ENCODE data around the gene SHFL.

The SHFL gene

DNA sequence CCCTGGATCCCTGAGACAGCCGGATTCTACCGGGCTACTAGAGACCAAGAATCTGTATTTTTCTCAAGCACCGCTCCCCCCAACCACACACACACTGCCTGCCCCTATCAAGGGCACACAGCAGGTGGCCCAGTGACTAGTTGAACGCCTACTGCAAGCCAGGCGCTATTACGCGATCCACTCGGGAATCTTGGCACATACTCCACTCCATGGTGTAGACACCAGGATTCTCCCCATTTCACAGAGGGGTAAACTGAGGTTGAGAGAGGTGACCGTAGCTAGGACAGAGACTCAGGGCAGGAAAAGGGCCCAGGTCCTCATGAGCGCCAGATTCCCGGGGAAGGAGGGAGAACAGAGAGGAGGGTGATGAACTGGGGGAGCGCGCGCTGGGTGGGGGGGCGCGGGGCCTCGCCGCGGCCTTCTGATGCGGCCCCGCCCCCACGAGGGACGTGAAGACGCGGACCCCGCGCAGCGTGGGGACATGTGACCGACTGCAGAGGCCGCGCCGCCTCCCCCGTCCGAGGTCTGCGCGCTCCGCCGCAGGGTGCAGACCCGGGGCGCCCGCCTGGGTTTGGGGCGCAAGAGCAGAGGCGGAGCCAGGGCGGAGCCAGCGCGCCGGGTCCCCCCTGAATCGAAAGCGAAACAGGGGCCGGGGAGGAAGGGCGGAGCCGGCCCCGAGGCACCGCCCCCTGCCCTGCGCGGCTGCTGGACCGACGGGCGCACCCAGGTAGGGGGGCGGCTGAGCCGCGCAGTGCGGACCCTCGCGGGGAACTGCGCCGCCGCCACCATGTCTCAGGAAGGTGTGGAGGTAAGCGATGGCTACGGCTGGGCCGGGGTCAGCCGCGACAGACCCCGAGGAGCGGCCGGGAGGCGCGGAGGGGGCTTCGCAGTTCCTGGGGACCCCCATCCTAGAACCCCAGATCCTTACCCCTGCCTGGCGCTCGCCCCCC lies at the start of gene SHFL:
SHFL (plus strand) TSS at position 677 of the 950 bp plus-strand sequence; CDS start at position 788, 111 bp downstream.
- peak; percentile 89 for DNase-seq

DNA sequence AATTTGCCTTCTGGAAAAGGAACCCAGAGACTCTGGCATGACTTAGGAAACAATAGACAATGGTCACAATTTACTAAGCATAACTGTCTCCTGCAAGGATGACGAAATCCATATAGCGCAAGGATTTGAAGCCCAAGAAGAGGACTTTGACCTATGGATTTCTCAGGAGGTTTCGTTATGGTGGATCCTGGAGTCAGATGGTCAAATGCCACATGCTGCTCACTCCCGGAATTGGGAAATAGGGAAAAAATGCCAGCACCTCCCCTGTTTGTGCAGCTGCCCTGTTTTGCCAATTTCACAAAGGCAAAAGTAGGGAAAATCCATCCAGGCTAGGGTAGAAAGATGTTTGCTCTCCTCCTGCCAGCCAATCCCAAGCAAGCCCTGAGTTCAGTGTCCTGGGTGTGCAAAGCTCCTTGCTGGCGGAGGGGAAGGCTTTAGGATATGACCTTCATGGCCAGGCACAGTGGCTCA lies 49.5 kb upstream of the SHFL start:
- no peak for DNase-seq

DNA sequence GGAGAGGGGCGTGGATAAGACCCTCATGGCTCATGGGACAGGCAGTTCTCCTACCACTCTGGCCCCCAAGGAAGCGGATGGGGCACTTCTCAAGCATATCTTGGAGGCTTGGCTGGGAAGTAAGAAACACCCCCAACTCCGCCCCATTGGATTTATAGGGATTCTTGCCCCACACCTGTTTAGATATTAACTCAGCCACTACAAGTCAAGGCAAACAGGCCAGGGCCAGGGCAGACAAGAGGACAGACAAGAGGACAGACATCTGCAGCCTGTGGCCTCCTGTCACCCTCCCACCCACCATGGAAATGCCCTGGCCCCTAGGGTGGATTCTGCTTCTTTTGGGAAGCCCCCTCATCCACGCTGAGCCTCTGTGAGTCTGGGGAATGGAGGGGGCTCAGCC lies 48.8 kb upstream of the SHFL start:
- DNase-seq, result no peak

DNA sequence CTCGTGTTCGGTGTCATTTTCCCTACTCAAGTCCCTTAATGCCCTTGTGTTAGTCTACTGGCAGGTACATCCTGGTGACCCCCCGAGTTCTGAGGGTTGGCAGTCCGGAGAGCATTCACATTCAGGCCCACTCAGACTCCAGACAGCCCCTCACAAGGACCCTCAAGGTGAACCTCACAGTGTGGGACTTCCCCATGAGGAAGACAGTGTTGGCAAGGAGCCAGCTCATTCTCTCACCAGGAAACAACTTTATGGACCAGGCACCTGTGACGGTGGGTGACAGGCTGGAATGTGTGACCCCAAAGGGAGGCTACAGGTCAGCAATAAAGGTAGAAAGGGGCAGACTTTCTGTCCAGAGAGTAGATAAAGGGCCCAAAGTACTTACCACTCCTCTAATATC lies 48.3 kb upstream of the SHFL start:
- DNase-seq, result no peak

DNA sequence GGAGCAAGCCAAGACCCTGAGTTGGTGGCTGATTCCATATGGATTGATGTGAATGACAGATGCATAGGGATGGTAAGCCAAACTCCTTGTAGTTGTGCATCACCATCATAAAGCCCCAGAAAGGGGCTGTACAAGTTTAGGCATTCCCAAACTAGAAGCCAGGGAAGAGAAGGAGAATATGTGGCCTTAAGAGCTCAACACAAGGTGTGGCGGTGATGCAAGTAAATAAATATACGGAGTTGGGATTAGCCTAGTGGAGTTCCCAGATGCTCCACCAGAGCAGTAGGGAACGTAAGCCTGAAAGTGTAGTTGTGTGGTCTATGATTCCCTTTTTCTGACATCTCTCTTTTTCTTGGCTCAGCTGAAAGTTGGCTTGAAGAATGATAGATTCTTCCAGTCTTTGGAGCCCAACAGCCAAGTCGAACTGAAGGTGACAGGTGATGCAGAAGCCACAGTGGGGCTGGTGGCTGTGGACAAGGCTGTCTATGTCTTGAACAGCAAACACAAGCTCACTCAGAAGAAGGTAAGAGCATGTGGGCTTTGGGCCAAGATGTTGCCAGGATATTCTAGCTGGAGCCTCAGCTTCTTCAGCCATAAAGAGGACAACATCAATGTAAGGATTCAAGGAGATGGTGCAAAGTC lies 42.7 kb upstream of the SHFL start:
- DNase-seq, result no peak

DNA sequence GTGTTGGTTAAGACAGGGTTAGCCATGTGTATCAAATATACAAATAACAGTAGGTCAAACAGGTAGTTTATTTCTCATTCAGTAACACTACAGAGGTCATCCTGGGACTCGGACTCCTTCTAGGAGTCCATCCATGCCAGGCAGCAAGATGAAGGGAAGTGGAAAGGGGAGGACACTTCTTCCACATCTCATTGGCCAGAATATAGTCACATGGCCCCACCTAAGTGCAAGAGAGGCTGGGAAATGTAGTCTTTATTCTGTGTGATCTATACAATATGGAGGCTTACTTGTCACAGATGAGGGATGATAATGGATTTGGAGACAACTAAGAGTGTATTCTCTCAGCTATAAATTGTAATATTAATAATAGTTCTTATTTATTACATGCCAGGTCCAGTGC lies 41.7 kb upstream of the SHFL start:
- peak; percentile 4 for DNase-seq

DNA sequence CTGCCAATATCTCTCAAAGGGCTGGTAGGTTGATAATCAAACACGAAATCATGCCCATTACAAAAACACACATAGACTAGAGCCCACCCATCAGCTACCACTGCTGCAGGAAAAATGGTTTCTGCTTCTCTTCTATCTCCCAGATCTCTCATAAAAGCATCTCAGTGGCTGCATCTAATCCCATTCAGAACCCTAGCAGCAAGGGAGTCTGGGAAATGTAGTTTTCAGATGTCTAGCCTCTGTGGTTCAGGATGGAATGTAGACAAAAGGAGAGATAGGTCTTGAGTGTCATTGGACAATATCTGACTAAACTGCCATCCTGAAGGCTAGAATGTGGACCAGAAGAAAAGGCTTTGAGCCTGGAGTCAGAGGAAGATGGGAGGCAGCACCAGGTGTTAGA lies 40.7 kb upstream of the SHFL start:
- DNase-seq, result no peak

DNA sequence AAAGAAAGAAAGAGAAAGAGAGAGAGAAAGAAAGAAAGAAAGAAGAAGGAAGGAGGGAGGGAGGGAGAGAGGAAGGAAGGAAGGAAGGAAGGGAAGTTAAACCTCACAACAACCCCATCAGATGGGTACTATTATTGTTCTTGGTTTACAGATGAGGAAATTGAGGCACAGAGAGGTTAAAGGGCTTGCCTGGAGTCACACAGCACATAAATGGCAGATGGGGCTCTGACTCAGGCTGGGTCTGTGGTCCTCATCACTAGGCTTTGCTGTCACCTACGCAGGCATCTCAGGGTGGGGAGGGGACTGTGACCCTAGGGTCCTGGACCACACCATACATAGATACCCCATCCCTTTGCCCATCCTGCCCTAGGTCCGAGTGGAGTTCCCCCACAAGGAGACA lies 36.5 kb upstream of the SHFL start:
- DNase-seq, result no peak

DNA sequence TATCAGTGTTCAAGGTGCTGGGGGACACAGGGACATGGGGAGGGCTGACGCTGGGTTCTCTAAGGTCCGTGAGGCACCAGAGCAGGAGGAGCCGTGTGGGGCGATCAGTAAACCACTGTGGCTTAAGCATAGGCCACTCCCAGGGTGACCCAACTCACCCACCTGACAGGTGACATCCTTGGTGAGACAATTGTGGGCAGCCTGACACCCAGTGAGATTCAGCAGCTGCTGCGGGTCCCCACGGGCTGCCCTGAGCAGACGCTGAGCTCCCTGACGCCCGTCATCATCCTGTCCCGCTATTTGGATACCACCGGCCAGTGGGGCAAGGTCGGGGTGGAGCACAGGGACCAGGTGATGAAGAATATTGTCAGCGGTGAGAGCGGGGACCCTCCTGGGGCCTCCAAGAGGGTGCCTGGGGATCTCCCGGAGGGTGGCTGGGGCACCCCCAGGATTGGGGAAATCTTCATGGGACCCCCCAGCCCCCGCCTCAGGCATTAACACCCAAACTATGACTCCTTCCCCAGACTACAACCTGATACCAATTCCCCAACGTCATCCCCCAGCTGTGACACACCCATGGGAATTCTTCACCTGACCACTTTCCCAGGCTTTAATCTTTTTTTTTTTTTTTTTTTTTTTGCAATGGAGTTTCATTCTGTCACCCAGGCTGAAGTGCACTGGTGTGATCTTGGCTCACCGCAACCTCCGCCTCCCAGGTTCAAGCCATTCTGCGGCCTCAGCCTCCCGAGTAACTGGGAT lies 33.3 kb upstream of the SHFL start:
- no peak for DNase-seq

DNA sequence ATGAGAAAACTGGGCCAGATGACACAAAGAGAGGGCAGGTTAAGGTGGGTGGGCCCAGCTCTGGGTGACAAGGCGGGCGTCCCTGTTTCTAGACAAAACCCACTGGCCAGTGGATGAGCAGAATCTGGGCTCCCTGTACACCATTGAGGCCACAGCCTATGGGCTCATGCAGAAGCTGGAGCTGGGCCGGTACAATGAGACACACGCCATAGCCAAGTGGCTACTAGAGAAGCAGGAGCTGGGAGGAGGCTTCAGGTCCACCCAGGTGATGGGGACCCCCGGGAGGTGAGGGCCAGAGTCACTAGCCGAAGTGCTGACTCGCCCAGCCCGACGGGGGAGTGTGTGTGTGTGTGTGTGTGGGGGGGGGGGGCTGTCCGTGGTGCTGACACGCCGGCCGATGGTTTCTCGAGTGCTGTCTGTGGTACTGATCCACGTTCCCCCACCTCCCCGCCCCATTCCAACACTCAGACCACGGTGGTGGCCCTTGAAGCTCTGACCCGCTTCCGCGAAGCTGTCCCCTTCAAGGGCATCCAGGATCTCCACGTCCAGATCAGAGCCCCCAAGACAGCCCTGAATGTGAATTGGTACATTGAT lies 24.3 kb upstream of the SHFL start:
- no peak for DNase-seq

DNA sequence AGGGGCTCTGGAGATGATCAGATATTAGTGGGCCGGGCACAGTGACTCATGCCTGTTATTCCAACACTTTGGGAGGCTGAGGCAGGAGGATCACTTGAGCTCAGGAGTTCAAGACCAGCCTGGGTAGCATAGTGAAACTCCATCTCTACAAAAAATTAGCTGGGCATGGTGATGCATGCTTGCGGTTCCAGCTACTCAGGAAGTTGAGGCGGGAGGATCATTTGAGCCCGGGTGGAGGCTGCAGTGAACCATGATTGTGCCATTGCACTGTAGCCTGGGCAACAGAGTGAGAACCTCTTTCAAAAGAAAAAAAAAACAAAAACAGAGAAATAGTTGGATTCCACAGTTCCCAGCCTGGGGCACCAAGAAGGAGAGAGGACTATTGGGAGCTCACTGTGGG lies 17.9 kb upstream of the SHFL start:
- no peak for DNase-seq

DNA sequence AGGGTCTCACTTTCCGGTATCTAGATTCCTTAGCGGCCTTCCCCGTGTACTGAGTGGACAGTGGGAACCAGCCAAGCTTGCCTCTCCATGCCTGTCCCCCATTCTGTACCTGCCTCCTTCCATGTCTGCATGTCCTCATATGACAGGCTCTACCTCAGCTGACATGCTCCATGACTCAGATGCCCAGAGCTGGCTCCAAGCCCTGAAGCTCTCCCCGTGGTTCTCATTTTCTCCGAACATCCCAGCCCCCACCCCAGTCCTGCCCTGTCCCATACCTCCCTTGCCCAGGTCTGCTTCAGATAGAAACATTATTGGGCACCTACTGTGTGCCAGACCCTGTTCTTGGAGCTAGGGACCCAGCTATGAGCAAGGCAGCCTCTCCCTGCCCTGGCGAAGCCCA lies 17.1 kb upstream of the SHFL start:
- DNase-seq, result no peak

DNA sequence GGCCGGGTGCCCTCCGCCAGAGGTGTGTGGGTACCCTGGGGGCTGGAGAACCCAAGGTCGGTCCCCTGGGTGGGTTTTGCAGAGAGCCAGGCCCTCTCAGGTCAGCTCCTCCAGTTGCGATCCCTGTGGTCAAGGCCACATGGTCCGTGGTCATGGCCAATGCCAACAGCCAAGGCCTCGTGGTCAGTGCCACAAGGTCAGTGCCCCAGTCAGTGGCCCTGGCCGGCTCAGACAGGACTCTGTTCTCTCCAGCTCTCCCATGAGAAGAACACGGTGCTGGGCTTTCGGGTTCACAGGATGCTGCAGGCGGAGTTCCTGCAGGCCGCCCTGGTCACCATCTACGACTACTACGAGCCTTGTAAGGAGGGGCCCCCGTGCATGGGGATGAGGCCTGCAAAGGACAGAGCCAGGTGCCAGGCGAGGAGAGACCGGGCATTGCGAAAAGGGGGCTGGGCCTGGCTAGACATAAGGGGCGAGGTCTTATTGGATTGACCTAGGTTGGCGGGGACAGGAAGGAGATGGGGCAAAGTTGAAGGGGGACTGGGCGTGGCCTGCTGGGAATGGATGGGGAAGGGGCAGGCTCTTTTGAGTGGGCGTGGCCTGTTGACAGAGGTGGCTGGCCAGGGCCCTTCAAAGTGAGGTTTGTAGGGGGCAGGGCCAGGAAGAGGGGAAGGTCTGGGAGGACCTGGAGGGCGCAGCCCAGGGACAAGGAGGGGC lies 15.2 kb upstream of the SHFL start:
- no peak for DNase-seq

DNA sequence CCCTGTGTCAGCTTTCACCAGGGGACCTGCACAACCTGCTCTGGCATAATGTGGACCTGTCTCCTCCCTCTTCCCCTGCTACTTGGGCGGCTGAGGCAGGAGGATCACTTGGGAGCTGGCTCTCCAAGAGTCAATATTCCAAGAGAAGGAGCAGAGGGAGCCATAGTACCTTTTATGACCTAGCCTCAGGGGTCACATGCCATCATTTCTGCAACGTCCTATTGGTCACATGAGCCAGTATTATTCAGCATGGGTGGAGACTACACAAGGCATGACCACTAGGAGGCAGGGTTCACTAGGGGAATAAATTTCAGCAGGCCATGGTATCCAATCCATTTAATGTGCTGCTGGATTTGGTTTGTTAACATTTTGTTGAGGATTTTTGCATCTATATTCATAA lies 12.0 kb upstream of the SHFL start:
- DNase-seq, result peak; percentile 70

DNA sequence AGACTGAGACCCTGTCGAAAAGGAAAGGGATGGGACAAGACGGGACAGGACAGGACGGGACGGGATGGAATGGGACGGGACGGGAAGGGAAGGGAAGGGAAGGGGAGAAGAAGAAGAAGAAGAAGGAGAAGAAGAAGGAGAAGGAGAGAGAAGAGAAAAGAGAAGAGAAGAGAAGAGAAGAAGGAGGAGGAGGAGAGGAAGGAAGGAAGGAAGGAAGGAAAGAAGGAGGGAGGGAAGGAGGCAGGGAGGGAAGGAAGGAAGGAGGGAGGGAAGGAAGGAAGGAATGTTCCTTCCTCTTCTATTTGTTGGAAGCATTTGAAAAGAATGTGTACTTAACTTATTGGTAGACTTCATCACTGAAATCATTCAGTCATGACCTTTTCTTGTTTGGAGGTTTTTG lies 9.6 kb upstream of the SHFL start:
- no peak for DNase-seq

DNA sequence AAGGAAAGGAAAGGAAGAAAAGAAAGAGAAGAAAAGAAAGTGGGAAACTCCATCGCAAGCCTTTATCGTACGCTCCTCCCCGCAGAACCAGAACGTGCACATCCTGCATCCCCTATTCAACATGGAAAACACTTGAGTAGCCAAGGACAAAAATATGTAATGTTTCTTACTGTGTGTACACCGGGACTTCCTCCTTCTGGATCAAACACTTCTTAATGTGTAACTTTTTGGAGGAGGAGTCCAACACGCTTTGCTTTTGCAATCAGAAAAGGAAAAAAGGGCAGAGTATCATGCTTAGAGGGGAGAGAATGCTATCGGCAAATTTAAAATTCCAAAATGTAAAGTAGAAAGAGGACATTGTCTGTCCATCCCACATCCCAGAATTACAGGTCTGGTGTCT lies 7.8 kb upstream of the SHFL start:
- DNase-seq, result no peak

DNA sequence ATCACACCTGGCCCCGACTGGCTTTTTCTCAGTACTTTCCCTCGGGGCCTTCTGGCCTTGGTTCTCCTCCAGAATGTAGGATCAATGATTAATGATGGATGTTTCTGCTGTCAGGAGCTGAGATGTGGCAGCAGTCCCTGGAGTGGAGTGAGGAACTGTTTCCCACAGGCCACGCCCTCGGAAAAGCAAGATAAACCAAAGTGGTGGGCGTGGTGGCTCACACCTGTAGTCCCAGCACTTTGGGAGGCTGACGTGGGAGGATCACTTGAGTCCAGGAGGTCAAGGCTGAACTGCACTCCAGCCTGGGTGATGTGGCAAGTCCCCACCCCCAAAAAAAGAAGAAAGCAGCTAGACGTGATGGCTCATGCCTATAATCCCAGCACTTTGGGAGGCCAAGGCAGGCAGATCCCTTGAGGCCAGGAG lies 7.1 kb upstream of the SHFL start:
- DNase-seq, result no peak

DNA sequence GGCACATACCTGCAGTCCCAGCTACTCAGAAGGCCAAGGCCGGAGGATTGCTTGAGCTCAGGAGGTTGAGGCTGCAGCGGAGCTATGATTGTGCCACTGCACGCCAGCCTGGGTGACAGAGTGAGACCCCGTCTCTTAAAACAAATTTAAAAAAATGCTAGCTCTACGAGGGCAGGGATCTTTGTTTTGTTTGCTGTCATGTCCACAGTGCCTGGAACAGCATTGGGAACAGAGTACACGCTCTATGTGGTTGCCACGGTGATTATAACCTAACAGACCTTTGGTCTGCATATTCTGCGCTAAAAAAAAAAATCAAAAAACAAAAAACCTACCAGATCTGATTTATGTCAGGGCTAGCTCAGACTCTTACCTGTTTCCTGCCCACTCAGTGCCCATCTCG lies 2.2 kb upstream of the SHFL start:
- DNase-seq, result no peak

DNA sequence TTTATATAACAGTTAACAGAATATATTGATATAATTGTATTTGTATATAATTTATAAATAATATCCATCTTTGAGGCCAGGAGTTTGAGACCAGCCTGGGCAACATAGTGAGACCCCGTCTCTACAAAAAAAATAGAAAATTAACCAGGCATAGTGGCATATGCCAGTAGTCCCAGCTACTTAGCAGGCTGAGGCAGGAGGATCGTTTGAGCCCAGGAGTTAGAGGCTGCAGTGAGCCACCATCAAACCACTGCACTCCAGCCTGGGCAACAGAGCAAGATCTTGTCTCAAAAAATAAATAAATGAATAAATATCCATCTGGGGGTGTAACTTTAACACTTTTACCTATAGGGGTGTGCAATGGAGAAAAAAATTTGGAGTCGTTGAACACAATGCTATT lies 1.3 kb upstream of the SHFL start:
- DNase-seq, result no peak

DNA sequence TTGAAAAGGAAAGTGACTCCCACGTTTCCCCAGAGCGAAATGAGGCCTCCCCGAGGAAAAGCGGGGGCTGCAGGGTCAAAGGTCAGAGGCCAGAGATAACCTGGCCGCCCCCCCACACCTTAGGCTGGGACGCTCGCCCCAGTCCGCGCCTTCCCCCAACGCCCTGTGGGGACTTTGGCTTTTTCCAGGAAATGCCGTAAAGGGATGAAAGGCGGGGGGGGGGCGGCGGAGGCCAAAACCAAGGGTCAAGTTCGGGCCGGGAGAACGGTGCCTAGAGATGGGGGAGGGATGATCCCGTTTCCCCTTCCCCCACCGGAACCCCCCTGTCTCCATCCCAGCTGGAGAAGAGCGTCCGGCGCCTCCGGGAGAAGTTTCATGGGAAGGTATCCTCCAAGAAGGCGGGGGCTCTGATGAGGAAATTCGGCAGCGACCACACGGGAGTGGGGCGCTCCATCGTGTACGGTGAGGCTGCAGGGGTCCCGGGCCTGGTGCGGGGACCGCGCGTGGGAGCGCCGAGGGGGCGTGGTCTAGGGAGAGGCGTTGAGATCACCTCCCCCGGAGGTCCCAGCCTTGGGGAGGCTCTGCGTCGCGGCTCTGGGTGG lies 575 bp downstream of the SHFL start:
- peak; percentile 38 for DNase-seq

DNA sequence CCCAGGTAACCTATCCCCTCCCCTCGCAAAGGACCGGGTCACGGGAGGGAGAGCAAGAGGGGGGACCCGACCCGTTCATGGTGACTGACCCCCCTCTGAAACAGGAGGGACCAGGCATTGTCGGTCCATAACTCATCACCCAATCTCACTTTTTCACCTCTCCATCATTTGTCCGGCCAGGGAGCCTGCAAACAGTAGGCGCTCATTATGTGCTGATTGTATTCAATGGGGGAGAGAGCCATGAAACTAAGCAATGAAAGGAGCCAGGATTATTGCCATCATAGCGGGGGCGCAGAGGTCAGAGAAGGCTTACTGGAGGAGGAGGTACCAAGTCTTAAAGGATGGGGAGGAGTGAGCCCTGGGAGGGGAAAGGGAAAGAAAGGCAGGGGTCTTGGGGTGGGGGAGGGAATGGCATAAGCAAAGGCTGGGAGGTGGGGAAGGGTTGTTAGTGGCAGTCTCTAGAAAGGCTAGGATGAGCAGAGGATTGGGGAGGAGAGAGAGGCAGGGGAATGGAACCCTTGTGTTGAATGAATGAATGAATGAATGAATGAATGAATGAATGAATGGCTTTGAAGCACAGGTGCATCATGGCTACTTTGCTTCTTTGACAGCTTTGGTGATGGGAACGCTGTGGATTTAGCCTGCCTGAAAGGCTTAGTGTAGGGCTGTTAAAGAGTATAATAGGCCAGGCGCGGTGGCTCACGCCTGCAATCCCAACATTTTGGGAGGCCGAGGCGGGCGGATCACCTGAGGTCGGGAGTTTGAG lies 1.4 kb downstream of the SHFL start:
- no peak for DNase-seq
